HG03280 (cell line): ENCODE measurements around the gene HSPB9.

ENCODE experiments used
- ATAC-seq: cut with Tn5 transposase; IDR thresholded peaks from one replicate; pipeline ENCODE4 v1.9.1; 2021; ENCODE audit warnings: mild to moderate bottlenecking, moderate library complexity; ENCODE audit not compliant: unreplicated experiment

Gene HSPB9

GRCh38 chr17:42122371-42123303 is at the start of gene HSPB9:
Gene HSPB9 (plus strand): TSS chr17:42122804. CDS start chr17:42122851, 47 bp downstream.
- no peak for ATAC-seq

GRCh38 chr17:42075789-42076188 is 46.8 kb upstream of the HSPB9 start:
- no peak for ATAC-seq

- ATAC-seq, result no peak
Measured at GRCh38 chr17:42076797-42077559, 45.6 kb upstream of the HSPB9 start.

- no peak for ATAC-seq
Measured at GRCh38 chr17:42077755-42078154, 44.8 kb upstream of the HSPB9 start.

GRCh38 chr17:42078396-42079043 is 44.1 kb upstream of the HSPB9 start:
- ATAC-seq, result no peak

GRCh38 chr17:42079541-42079940 is 43.1 kb upstream of the HSPB9 start:
- ATAC-seq, result no peak

DNA sequence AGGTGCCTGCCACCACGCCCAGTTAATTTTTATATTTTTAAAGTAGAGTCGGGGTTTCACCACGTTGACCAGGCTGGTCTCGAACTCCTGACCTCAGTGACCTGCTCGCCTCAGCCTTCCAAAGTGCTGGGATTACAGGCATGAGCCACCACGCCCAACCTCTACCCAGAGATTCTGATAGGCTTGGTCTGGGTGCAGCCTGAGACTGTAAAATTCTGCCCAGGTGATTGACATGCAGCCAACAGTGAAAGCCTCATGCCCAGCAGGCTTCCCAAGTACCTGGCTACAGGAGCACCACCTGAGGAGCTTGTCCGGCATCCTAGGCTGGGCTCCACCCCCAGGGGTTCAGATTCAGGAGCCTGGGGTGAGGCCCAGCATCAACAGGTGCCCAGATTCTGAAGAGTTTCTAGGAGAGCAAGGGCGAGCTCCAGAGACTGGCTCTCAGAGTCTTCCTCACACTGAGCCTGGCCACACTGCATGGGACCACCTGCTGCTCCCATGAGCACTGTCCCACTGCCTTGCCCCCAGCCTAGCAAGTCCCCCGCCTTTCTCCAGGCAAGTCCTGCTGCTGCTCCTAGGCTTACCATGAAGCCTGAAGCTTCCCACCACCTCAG is 41.0 kb upstream of the HSPB9 start:
- no peak for ATAC-seq

- ATAC-seq, result no peak
Measured at GRCh38 chr17:42087042-42087701, 35.4 kb upstream of the HSPB9 start.

DNA sequence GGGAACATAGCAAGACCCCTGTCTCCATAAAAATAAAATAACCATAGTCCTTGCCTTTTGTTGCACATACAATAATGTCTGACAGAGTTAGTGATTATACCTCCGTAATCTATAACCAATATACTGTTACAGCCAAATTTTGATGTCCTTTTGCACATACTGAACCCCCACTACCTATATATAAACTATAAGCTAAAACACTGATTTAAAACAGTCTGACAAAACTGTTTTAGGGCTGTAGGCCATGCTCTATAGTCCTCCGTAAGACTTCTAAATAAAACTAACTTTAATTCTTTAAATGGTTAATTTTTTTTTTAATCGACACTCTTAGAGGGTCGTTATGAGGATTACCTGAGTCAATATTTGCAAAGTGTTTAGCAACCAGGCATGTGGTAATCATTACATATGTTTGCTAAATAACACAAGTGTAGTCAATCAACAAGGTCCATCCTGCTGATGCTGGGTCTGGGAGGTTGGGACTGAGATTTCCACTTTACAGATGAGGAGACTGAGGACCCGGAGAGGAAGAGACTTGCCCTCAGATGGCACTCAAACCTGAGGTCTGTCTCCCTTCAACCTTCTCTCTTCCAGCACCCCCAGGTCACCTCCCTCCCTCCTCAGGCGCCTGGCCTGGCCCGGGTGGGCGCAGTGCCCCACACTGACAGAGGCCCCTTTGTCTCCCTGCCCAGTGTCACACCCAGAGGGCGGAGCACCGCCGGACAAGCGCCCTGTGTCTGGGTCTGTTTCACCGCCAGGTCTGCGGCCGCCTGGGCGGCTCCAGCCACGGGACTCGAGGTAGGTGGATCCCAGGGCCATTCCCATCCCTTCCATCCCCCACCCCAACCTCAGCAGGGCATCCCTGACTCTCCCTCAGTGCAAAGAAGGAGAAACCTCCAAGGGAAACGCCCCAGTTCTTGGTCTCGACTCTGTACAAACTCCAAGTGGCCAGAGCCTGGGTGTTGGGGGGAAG is 34.6 kb upstream of the HSPB9 start:
- no peak for ATAC-seq

DNA sequence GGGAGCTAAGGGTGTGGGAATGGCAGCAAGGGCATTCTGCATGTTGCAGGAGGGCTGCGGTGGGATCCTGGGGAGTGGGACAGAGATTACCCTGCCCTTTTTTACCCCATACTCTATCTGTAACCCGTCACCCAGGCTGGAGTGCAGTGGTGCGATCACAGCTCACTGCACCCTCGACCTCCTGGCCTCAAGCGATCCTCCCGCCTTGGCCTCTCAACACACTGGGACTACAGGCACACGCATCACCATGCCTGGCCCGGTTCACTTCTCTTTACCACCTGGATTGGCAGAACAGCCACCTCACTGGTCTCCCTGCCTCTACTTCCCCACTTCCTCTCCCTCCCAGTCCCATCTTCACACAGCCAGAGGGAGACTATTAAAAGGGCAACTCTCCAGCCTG is 33.9 kb upstream of the HSPB9 start:
- ATAC-seq, result no peak

- ATAC-seq, result no peak
Measured at GRCh38 chr17:42090964-42091790, 31.4 kb upstream of the HSPB9 start.

DNA sequence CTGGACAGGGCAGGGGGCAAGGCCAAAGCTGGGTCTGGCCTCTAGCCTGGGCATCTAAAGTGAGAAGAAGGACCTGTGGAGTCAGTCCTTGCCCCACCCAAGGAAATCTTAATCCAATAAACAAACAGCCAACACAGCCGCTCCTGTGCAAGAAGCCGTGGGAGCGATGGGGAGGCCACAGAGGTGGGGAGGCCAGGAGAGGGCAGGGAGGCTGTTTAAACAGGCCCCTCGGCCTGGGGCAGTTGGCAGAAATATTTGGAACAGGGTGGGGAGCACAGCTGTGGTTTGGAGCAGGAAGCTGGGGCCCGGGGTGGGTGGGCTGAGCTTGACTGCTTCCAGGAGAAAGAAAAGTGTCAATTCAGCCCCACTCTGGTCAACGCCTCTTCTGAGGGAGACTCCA is 29.7 kb upstream of the HSPB9 start:
- ATAC-seq, result no peak

GRCh38 chr17:42094375-42095069 is 28.1 kb upstream of the HSPB9 start:
- no peak for ATAC-seq

DNA sequence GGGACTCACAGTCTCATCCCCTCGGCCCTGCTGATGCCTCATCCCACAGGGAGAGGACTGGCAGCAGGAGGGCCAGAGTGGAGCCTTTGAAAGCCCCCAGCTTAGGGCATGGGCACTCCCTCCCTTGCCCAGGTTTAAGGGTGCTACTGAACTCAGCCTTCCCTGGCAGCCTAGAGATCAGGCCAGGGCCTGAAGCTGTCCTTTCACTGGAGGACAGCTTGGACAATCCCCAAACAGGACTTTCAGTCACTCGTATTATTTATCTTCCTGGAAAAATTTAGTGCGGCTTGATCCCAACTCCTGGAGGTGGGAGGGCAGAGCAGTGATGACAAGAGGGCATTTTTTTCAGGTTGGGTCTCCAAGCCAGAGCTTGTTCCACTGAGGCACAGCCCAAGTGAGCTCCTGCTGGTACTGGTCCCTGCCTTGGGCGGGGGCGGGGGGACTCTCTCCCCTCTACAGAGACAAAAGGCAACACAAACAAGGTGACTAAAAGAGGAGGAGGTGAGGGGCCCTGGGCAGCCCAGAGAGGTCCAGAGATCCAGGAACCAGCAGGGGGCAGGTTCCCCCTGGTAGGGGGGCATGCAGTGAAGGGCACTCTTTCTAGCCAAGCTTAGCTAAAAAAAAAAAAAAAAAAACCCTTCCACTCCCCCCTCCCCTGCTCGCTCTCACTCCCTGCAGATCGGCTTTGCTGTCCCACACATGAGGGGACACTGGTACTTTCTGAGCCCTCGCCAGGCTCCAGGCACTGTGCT is 26.1 kb upstream of the HSPB9 start:
- no peak for ATAC-seq

DNA sequence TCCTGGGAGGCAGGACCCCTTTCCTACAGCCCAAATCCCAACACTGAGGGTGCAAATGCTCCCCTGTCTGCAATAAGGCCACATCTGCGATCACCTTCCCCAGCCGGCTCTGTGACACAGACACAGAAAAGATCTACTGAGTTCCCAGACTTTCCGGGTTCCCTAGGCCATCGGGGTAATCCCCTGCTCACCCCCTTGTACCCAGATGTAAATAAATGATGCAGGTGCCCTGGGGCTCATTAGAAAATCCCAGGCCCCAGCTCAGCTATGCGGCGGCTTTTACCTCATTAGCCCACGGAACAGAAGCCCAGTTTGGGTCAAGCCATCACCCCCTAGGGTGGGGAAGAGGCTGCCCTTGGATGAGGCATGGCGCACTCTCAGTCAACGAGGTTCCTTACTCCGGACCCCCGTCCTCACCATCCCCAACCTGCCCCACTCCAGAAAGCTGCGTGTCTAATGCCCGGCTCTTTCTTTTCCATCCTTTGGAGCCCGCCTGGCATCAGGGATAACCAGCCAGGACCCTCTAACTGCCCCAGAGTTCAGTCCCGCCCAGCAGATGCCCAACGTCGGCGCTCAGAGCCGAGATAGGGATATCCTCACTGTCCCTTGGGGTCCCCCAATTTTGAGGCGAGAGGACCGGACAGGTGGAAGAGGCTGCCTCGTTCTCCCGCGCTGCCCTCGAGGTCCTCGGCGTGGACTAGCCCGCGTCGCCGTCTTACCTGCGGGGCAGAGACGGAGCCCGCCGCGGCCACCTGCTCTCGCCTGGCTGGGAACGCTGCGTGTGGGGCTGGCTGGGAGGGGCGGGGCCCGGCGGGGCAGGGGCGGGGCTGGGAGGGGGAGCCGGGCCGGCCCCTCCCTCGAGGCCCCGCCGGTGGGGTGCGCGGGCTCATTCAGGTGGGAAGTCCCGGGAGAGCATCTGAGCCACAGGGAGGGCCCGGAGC is 24.6 kb upstream of the HSPB9 start, which contains the start of gene ZNF385C:
Gene ZNF385C (minus strand): TSS at position 783 of the 941 bp plus-strand sequence. CDS start 35,417 bp downstream, outside the sequence.
- no peak for ATAC-seq
